ENCODE data around the gene DOCK1. TPM values are rescaled to one million over a fixed set of nuclear protein-coding genes. Genes with fewer than 3 reads are reported as not detected.

The DOCK1 gene
- 10 to 100 TPM; 52.9 to 76.7 TPM for total RNA-seq

GRCh38 chr10:126904818-126905701 is at the start of gene DOCK1:
TSS of gene DOCK1 (plus strand) at chr10:126905428. CDS start at chr10:126905518, 90 bp downstream.
- H3K9me3 ChIP-seq = no peaks in the 10 kb centered on the region
- no peaks in the 10 kb centered on the region for H3K36me3 ChIP-seq
- no peaks in the 10 kb centered on the region for H3K27me3 ChIP-seq (replicated peaks; ENCODE audit: insufficient read depth)
- peak within 1 kb of the TSS; percentile 63 to 71 for H3K27ac ChIP-seq
- ATAC-seq (ENCODE audit: insufficient number of reproducible peaks, low FRiP score, low read depth) (peak; percentile 50), DNase-seq (ENCODE audit: low spot score) (no peak)
- H3K4me3 ChIP-seq = peak within 1 kb of the TSS; percentile 95
- peaks cover 8 to 19% of the 10 kb centered on the region in 2 donors for H3K4me1 ChIP-seq (ENCODE audit: control insufficient read depth in 1 of 2, low read depth in 2 of 2)
- no peak for TF ChIP-seq CTCF (IDR thresholded peaks at IDR 0.05)

GRCh38 chr10:126857178-126857806 is 47.9 kb upstream of the DOCK1 start:
- Histone ChIP-seq H3K36me3 (no peaks in the 10 kb centered on the region), H3K27ac (no peak overlapping the region), H3K4me3 (no peak overlapping the region), H3K27me3 (replicated peaks; ENCODE audit: insufficient read depth) (no peaks in the 10 kb centered on the region), H3K4me1 (ENCODE audit: control insufficient read depth in 1 of 2, low read depth in 2 of 2) (no peaks in the 10 kb centered on the region), H3K9me3 (no peaks in the 10 kb centered on the region)
- DNase-seq (ENCODE audit: low spot score) (no peak), ATAC-seq (ENCODE audit: insufficient number of reproducible peaks, low FRiP score, low read depth) (no peak)
- TF ChIP-seq CTCF (IDR thresholded peaks at IDR 0.05) = no peak

GRCh38 chr10:126867567-126868365 is 37.5 kb upstream of the DOCK1 start:
- Histone ChIP-seq H3K9me3 (no peaks in the 10 kb centered on the region), H3K36me3 (no peaks in the 10 kb centered on the region), H3K4me3 (no peak overlapping the region), H3K4me1 (ENCODE audit: control insufficient read depth in 1 of 2, low read depth in 2 of 2) (no peaks in the 10 kb centered on the region), H3K27ac (no peak overlapping the region), H3K27me3 (replicated peaks; ENCODE audit: insufficient read depth) (no peaks in the 10 kb centered on the region)
- no peak for DNase-seq (ENCODE audit: low spot score)
- ATAC-seq (ENCODE audit: insufficient number of reproducible peaks, low FRiP score, low read depth) = no peak
- TF ChIP-seq CTCF (IDR thresholded peaks at IDR 0.05) = no peak

- Histone ChIP-seq H3K4me3 (no peak overlapping the region), H3K36me3 (no peaks in the 10 kb centered on the region), H3K4me1 (ENCODE audit: control insufficient read depth in 1 of 2, low read depth in 2 of 2) (no peaks in the 10 kb centered on the region), H3K27me3 (replicated peaks; ENCODE audit: insufficient read depth) (no peaks in the 10 kb centered on the region), H3K27ac (no peak overlapping the region), H3K9me3 (no peaks in the 10 kb centered on the region)
- no peak for DNase-seq (ENCODE audit: low spot score)
- no peak for TF ChIP-seq CTCF (IDR thresholded peaks at IDR 0.05)
- no peak for ATAC-seq (ENCODE audit: insufficient number of reproducible peaks, low FRiP score, low read depth)
Measured at GRCh38 chr10:126868371-126868770, 36.9 kb upstream of the DOCK1 start.

GRCh38 chr10:126872135-126872534 is 33.1 kb upstream of the DOCK1 start:
- ATAC-seq (ENCODE audit: insufficient number of reproducible peaks, low FRiP score, low read depth) = no peak

More at GRCh38 chr10:126872135-126872534, 33.1 kb upstream of the DOCK1 start:
- Histone ChIP-seq H3K4me3 (no peak overlapping the region), H3K4me1 (ENCODE audit: control insufficient read depth in 1 of 2, low read depth in 2 of 2) (no peaks in the 10 kb centered on the region), H3K27ac (no peak overlapping the region), H3K9me3 (no peaks in the 10 kb centered on the region), H3K36me3 (no peaks in the 10 kb centered on the region), H3K27me3 (replicated peaks; ENCODE audit: insufficient read depth) (no peaks in the 10 kb centered on the region)
- no peak for DNase-seq (ENCODE audit: low spot score)
- TF ChIP-seq CTCF (IDR thresholded peaks at IDR 0.05) = no peak
